ENCODE measurements around the gene CAPNS1. TPM values are rescaled to one million over a fixed set of nuclear protein-coding genes. Genes with fewer than 3 reads are reported as not detected.
"Not testable (repeated sequence)": the region's sequence is repeated elsewhere in the genome, so short reads cannot be mapped to it uniquely, and the experiment has no call there.

CAPNS1 gene
- total RNA-seq, 1 experiment from 2014 or later: 431 TPM

GRCh38 chr19:36149673-36150406 lies 10.0 kb downstream of the CAPNS1 start:
- no peak for DNase-seq (ENCODE audit: low read depth)

GRCh38 chr19:36150586-36150985 lies 10.7 kb downstream of the CAPNS1 start:
- no peak for DNase-seq (ENCODE audit: low read depth)

GRCh38 chr19:36151144-36152018 lies 11.5 kb downstream of the CAPNS1 start:
- no peak for DNase-seq (ENCODE audit: low read depth)

- DNase-seq (ENCODE audit: low read depth): no peak
Observed at GRCh38 chr19:36152019-36152351, 12.1 kb downstream of the CAPNS1 start.

GRCh38 chr19:36152352-36153091 lies 12.7 kb downstream of the CAPNS1 start, which contains the start of gene COX7A1:
Gene COX7A1, minus strand, starts transcription at chr19:36152447. Its CDS starts 40 bp downstream, at chr19:36152407.
- DNase-seq (ENCODE audit: low read depth): no peak

- DNase-seq (ENCODE audit: low read depth): no peak
Observed at GRCh38 chr19:36153126-36153525, 13.3 kb downstream of the CAPNS1 start.

- no peak for DNase-seq (ENCODE audit: low read depth)
Observed at GRCh38 chr19:36160821-36161596, 21.1 kb downstream of the CAPNS1 start.

GRCh38 chr19:36163813-36164212 lies 23.9 kb downstream of the CAPNS1 start:
- DNase-seq (ENCODE audit: low read depth): no peak

- DNase-seq (ENCODE audit: low read depth): no peak
Observed at GRCh38 chr19:36169084-36169760, 29.4 kb downstream of the CAPNS1 start.

GRCh38 chr19:36172852-36173251 lies 33.0 kb downstream of the CAPNS1 start:
- DNase-seq (ENCODE audit: low read depth): no peak

GRCh38 chr19:36173846-36174245 lies 34.0 kb downstream of the CAPNS1 start:
- not testable (repeated sequence) for DNase-seq (ENCODE audit: low read depth)

GRCh38 chr19:36179077-36179476 lies 39.2 kb downstream of the CAPNS1 start:
- not testable (repeated sequence) for DNase-seq (ENCODE audit: low read depth)

GRCh38 chr19:36182612-36183244 lies 42.9 kb downstream of the CAPNS1 start:
- peak; percentile 21 for DNase-seq (ENCODE audit: low read depth)

GRCh38 chr19:36183245-36183628 lies 43.4 kb downstream of the CAPNS1 start:
- no peak for DNase-seq (ENCODE audit: low read depth)

- DNase-seq (ENCODE audit: low read depth): not testable (repeated sequence)
Observed at GRCh38 chr19:36186722-36187121, 46.9 kb downstream of the CAPNS1 start.

- DNase-seq (ENCODE audit: low read depth): no peak
Observed at GRCh38 chr19:36196249-36196648, 56.4 kb downstream of the CAPNS1 start.

- DNase-seq (ENCODE audit: low read depth): no peak
Observed at GRCh38 chr19:36198119-36198518, 58.3 kb downstream of the CAPNS1 start.

Data from HT1080 (cell line).